Epithelial cell of esophagus (primary cell): Measurements from ENCODE around the gene FTCDNL1.

Source experiments
- DNase-seq: peaks from one replicate; pipeline ENCODE4 v3.0.0; 2010; ENCODE audit warnings: low read depth
- H3K4me3 ChIP-seq: 2 replicates; pipeline ENCODE4 v1.5.1; 2011; ENCODE audit warnings: mild to moderate bottlenecking, low read length, control low read depth
- CTCF ChIP-seq: IDR thresholded peaks from 2 replicates; pipeline ENCODE4 v1.5.1; 2011; ENCODE audit warnings: low read depth, mild to moderate bottlenecking, low read length, control low read depth, inconsistent platforms; ENCODE audit not compliant: insufficient read depth; ENCODE audit errors: missing control alignments

FTCDNL1 gene

GRCh38 chr2:199850718-199851500 is at the start of gene FTCDNL1:
TSS of gene FTCDNL1 (minus strand) at chr2:199851192. CDS start at chr2:199848962, 2,230 bp downstream.
- H3K4me3 ChIP-seq, result peak within 1 kb of the TSS; percentile 52
- peak; percentile 56 for DNase-seq
- TF ChIP-seq CTCF, result peak; percentile 57

- no peak for TF ChIP-seq CTCF
- DNase-seq, result no peak
- H3K4me3 ChIP-seq, result no peak overlapping the region
These were observed 45.6 kb upstream of the FTCDNL1 start for GRCh38 chr2:199896617-199897016.

- H3K4me3 ChIP-seq, result no peak overlapping the region
- no peak for TF ChIP-seq CTCF
- no peak for DNase-seq
These were observed 44.4 kb upstream of the FTCDNL1 start for GRCh38 chr2:199895406-199895805.

GRCh38 chr2:199883474-199884212 is 32.7 kb upstream of the FTCDNL1 start:
- no peak overlapping the region for H3K4me3 ChIP-seq
- no peak for DNase-seq
- no peak for TF ChIP-seq CTCF

GRCh38 chr2:199882667-199883066 is 31.7 kb upstream of the FTCDNL1 start:
- no peak overlapping the region for H3K4me3 ChIP-seq
- DNase-seq, result no peak
- TF ChIP-seq CTCF, result no peak

- H3K4me3 ChIP-seq, result no peak overlapping the region
- no peak for TF ChIP-seq CTCF
- no peak for DNase-seq
These were observed 24.4 kb upstream of the FTCDNL1 start for GRCh38 chr2:199875400-199875799.
